HG03175 (cell line): ENCODE data around the gene WASF3.
A peak's percentile ranks its signal among the peaks of the same experiment; 100 is the strongest.

Experiments
- ATAC-seq: cut with Tn5 transposase; IDR thresholded peaks from one replicate; pipeline ENCODE4 v1.9.1; 2021; ENCODE audit warnings: mild to moderate bottlenecking, moderate library complexity; ENCODE audit not compliant: unreplicated experiment

WASF3 gene

GRCh38 chr13:26557393-26558073 lies at the start of gene WASF3:
TSS of gene WASF3 (plus strand) at chr13:26557683. CDS start at chr13:26642271, 84,588 bp downstream.
- ATAC-seq = peak; percentile 91

GRCh38 chr13:26508885-26509284 lies 48.6 kb upstream of the WASF3 start:
- ATAC-seq = no peak

- no peak for ATAC-seq
Observed at GRCh38 chr13:26509491-26509890, 48.0 kb upstream of the WASF3 start.

- no peak for ATAC-seq
Observed at GRCh38 chr13:26513931-26514330, 43.6 kb upstream of the WASF3 start.

GRCh38 chr13:26515721-26516120 lies 41.8 kb upstream of the WASF3 start:
- no peak for ATAC-seq

- ATAC-seq = no peak
Observed at GRCh38 chr13:26517936-26518335, 39.5 kb upstream of the WASF3 start.

- ATAC-seq = no peak
Observed at GRCh38 chr13:26518451-26518959, 39.0 kb upstream of the WASF3 start.

- ATAC-seq = no peak
Observed at GRCh38 chr13:26522571-26522970, 34.9 kb upstream of the WASF3 start.

GRCh38 chr13:26523007-26523406 lies 34.5 kb upstream of the WASF3 start:
- no peak for ATAC-seq

GRCh38 chr13:26525528-26525927 lies 32.0 kb upstream of the WASF3 start:
- ATAC-seq = no peak

GRCh38 chr13:26526702-26527216 lies 30.7 kb upstream of the WASF3 start:
- no peak for ATAC-seq

GRCh38 chr13:26528527-26528926 lies 29.0 kb upstream of the WASF3 start:
- ATAC-seq = no peak

GRCh38 chr13:26529441-26529840 lies 28.0 kb upstream of the WASF3 start:
- ATAC-seq = no peak

GRCh38 chr13:26531742-26532141 lies 25.7 kb upstream of the WASF3 start:
- no peak for ATAC-seq

- ATAC-seq = no peak
Observed at GRCh38 chr13:26534036-26534726, 23.3 kb upstream of the WASF3 start.

GRCh38 chr13:26538363-26539317 lies 18.8 kb upstream of the WASF3 start:
- no peak for ATAC-seq

GRCh38 chr13:26539738-26540292 lies 17.7 kb upstream of the WASF3 start:
- no peak for ATAC-seq

- no peak for ATAC-seq
Observed at GRCh38 chr13:26540334-26540733, 17.1 kb upstream of the WASF3 start.

GRCh38 chr13:26541041-26541440 lies 16.4 kb upstream of the WASF3 start:
- no peak for ATAC-seq

GRCh38 chr13:26541678-26542568 lies 15.6 kb upstream of the WASF3 start:
- ATAC-seq = no peak
